Liver (tissue), 3 donors: ENCODE results near the gene PKHD1.

Experiments
- ATF3 ChIP-seq: IDR thresholded peaks from 2 replicates; pipeline ENCODE4 v1.6.1; 2016; ENCODE audit warnings: antibody characterized with exemption
- CTCF ChIP-seq: fragments of 150-350 bp; IDR thresholded peaks from 2 replicates; pipeline ENCODE4 v1.5.1; 2017; ENCODE audit warnings: improper control_type of control experiment, low read depth, low read length; ENCODE audit not compliant: missing input control
- GABPA ChIP-seq, 2 donors: IDR thresholded peaks in 1 of 2; conservative IDR thresholded peaks in 1 of 2; 2 replicates each; pipeline ENCODE4 v1.6.1; 2016; ENCODE audit warnings: antibody characterized with exemption in 2 of 2, mild to moderate bottlenecking in 1 of 2, moderate library complexity in 1 of 2
- JUND ChIP-seq, 2 donors: IDR thresholded peaks; 2 replicates each; pipeline ENCODE4 v1.6.1; 2016; ENCODE audit warnings: antibody characterized with exemption in 2 of 2
- RAD21 ChIP-seq, 2 donors: IDR thresholded peaks; 2 replicates each; pipeline ENCODE4 v1.6.1; 2016; ENCODE audit warnings: antibody characterized with exemption in 2 of 2, mild to moderate bottlenecking in 2 of 2
- SP1 ChIP-seq: IDR thresholded peaks from 2 replicates; pipeline ENCODE4 v1.6.1; 2018; ENCODE audit warnings: antibody characterized with exemption, mild to moderate bottlenecking
- YY1 ChIP-seq: IDR thresholded peaks from 2 replicates; pipeline ENCODE4 v1.6.1; 2016; ENCODE audit warnings: antibody characterized with exemption, mild to moderate bottlenecking
- TF ChIP-seq, protein P1 (sequence below): IDR thresholded peaks from 2 replicates; pipeline ENCODE4 v1.6.1; 2016; ENCODE audit warnings: antibody characterized with exemption, mild to moderate bottlenecking
- donor health status: healthy.
- donor health status: healthy.

GRCh38 chr6:51989789-51990188 lies 97.6 kb downstream of the PKHD1 start:
- TF ChIP-seq ATF3 (no peak), RAD21 (IDR thresholded peaks at IDR 0.05) (no peak), CTCF (no peak), GABPA (IDR thresholded peaks at IDR 0.05 in 1 of 2, conservative IDR thresholded peaks at IDR 0.05 in 1 of 2) (no peak), YY1 (no peak), JUND (IDR thresholded peaks at IDR 0.05) (no peak), SP1 (no peak)
- TF ChIP-seq, protein P1, sequence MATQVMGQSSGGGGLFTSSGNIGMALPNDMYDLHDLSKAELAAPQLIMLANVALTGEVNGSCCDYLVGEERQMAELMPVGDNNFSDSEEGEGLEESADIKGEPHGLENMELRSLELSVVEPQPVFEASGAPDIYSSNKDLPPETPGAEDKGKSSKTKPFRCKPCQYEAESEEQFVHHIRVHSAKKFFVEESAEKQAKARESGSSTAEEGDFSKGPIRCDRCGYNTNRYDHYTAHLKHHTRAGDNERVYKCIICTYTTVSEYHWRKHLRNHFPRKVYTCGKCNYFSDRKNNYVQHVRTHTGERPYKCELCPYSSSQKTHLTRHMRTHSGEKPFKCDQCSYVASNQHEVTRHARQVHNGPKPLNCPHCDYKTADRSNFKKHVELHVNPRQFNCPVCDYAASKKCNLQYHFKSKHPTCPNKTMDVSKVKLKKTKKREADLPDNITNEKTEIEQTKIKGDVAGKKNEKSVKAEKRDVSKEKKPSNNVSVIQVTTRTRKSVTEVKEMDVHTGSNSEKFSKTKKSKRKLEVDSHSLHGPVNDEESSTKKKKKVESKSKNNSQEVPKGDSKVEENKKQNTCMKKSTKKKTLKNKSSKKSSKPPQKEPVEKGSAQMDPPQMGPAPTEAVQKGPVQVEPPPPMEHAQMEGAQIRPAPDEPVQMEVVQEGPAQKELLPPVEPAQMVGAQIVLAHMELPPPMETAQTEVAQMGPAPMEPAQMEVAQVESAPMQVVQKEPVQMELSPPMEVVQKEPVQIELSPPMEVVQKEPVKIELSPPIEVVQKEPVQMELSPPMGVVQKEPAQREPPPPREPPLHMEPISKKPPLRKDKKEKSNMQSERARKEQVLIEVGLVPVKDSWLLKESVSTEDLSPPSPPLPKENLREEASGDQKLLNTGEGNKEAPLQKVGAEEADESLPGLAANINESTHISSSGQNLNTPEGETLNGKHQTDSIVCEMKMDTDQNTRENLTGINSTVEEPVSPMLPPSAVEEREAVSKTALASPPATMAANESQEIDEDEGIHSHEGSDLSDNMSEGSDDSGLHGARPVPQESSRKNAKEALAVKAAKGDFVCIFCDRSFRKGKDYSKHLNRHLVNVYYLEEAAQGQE = no peak
